GM23338 (cell line): Measurements from ENCODE around the gene ABCA1. TPM values are rescaled to one million over a fixed set of nuclear protein-coding genes. Genes with fewer than 3 reads are reported as not detected.
"Not testable (repeated sequence)": the region's sequence is repeated elsewhere in the genome, so short reads cannot be mapped to it uniquely, and the experiment has no call there.

ENCODE experiments used
- ATAC-seq: fragments of 200-7000 bp; cut with Tn5 transposase; 3 replicates; pipeline ENCODE4 v1.9.1; 2020
- DNase-seq: peaks from one replicate; pipeline ENCODE4 v3.0.0-alpha.2; 2015; ENCODE audit warnings: low spot score
- H2AFZ ChIP-seq: fragments of 200-600 bp; sonication (generic); 2 replicates; pipeline ENCODE4 v1.8.0; 2016; ENCODE audit warnings: antibody characterized with exemption, mild to moderate bottlenecking, moderate library complexity
- H3F3A ChIP-seq: fragments of 200-600 bp; sonication (generic); replicated peaks from 2 replicates; pipeline ENCODE4 v1.8.0; 2017; ENCODE audit warnings: antibody characterized with exemption, mixed run types, low read depth
- H3K27ac ChIP-seq: fragments of 200-600 bp; sonication (generic); 2 replicates; pipeline ENCODE4 v1.6.1; 2016; ENCODE audit warnings: low read depth
- H3K27me3 ChIP-seq: fragments of 200-600 bp; sonication (generic); 2 replicates; pipeline ENCODE4 v1.8.0; 2016; ENCODE audit warnings: mild to moderate bottlenecking, mixed run types, moderate library complexity; ENCODE audit not compliant: insufficient read depth
- H3K36me3 ChIP-seq: fragments of 200-600 bp; sonication (generic); 2 replicates; pipeline ENCODE4 v1.8.0; 2016; ENCODE audit warnings: mild to moderate bottlenecking; ENCODE audit not compliant: insufficient read depth
- H3K4me1 ChIP-seq: fragments of 200-600 bp; sonication (generic); 2 replicates; pipeline ENCODE4 v1.8.0; 2016; ENCODE audit warnings: mild to moderate bottlenecking, moderate library complexity; ENCODE audit not compliant: insufficient read depth
- H3K4me2 ChIP-seq: fragments of 200-600 bp; sonication (generic); 2 replicates; pipeline ENCODE4 v1.7.1; 2017; ENCODE audit warnings: mixed run types
- H3K4me3 ChIP-seq: fragments of 200-600 bp; sonication (generic); 2 replicates; pipeline ENCODE4 v1.6.1; 2016; ENCODE audit warnings: mixed run types
- H3K79me2 ChIP-seq: fragments of 200-600 bp; sonication (generic); replicated peaks from 2 replicates; pipeline ENCODE4 v1.8.0; 2017; ENCODE audit warnings: mild to moderate bottlenecking; ENCODE audit not compliant: insufficient read depth
- H3K9me2 ChIP-seq: fragments of 200-600 bp; sonication (generic); 2 replicates; pipeline ENCODE4 v1.8.0; 2017; ENCODE audit not compliant: insufficient read depth
- H4K20me1 ChIP-seq: fragments of 200-600 bp; sonication (generic); replicated peaks from 2 replicates; pipeline ENCODE4 v1.8.0; 2017; ENCODE audit warnings: mild to moderate bottlenecking; ENCODE audit not compliant: insufficient read depth
- H3K27ac Mint-ChIP-seq: 2 replicates; pipeline ENCODE4 v1.8.0; 2020; ENCODE audit warnings: inconsistent platforms, mild to moderate bottlenecking, moderate library complexity, mixed read lengths
- H3K27me3 Mint-ChIP-seq: 3 replicates; pipeline ENCODE4 v1.8.0; 2022; ENCODE audit warnings: low read depth, mild to moderate bottlenecking, moderate library complexity, mixed read lengths, inconsistent platforms; ENCODE audit not compliant: insufficient read depth, poor library complexity
- H3K36me3 Mint-ChIP-seq: 3 replicates; pipeline ENCODE4 v1.8.0; 2021; ENCODE audit warnings: low read depth, mild to moderate bottlenecking, inconsistent platforms, moderate library complexity, mixed read lengths
- H3K4me1 Mint-ChIP-seq: 3 replicates; pipeline ENCODE4 v1.8.0; 2020; ENCODE audit warnings: mild to moderate bottlenecking, inconsistent platforms, mixed read lengths
- H3K4me3 Mint-ChIP-seq: 3 replicates; pipeline ENCODE4 v1.8.0; 2021; ENCODE audit warnings: moderate library complexity, mild to moderate bottlenecking, inconsistent platforms, mixed read lengths
- H3K9me3 Mint-ChIP-seq: 3 replicates; pipeline ENCODE4 v1.8.0; 2020; ENCODE audit warnings: moderate library complexity, mild to moderate bottlenecking, inconsistent platforms, mixed read lengths
- CREB1 ChIP-seq: fragments of 250-450 bp; sonication (Bioruptor Pico); IDR thresholded peaks from 2 replicates; pipeline ENCODE4 v1.5.0; 2020; ENCODE audit warnings: low read depth, mild to moderate bottlenecking, moderate library complexity
- EZH2 ChIP-seq: fragments of 200-600 bp; sonication (generic); IDR thresholded peaks from one replicate; pipeline ENCODE4 v1.8.0; 2017; ENCODE audit warnings: antibody characterized with exemption, mild to moderate bottlenecking, low read depth; ENCODE audit not compliant: unreplicated experiment
- NANOG ChIP-seq: IDR thresholded peaks from 2 replicates; pipeline ENCODE4 v1.6.1; 2016; ENCODE audit warnings: antibody characterized with exemption, borderline replicate concordance
- polyA plus RNA-seq: library from polyadenylated mRNA; unstranded; fragments of >200 nt; fragmentation: Nextera tagmentation; extraction: Ambion mirVana; gene quantifications from 2 replicates; pipeline ENCODE4 v1.2.1, GENCODE V29; 2016
- total RNA-seq: library from RNA; depleted of rRNA; stranded (reverse); fragments of >200 nt; shearing (Covaris generic); gene quantifications from 2 replicates; pipeline ENCODE4 v1.2.3, GENCODE V29; 2014
- TF ChIP-seq, protein P1 (sequence below): IDR thresholded peaks from one replicate; pipeline ENCODE4 v1.6.1; 2018; ENCODE audit warnings: antibody characterized with exemption; ENCODE audit not compliant: unreplicated experiment

The ABCA1 gene
- total and polyA plus RNA-seq, 2 experiments from 2014 or later = 1.4 to 2.8 TPM

DNA sequence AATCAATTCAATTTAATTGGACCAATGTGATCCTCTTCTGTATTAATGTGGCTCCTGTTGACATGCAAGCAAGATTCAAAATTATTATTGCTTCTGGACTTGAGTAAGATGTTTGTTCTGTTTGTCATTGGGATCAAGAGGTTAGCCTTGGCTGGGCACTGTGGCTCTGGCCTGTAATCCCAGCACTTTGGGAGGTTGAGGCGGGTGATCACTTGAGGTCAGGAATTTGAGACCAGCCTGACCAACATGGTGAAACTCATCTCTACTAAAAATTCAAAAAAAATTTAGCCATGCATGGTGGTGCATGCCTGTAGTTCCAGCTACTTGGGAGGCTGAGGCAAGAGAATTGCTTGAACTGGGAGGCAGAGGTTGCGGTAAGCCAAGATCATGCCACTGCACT, 5.1 kb upstream of the ABCA1 start:
- H3K27ac ChIP-seq, H3K27me3 ChIP-seq, H3K4me2 ChIP-seq, H2AFZ ChIP-seq, H3K4me3 Mint-ChIP-seq, H3K79me2 ChIP-seq, H3K27ac Mint-ChIP-seq, ATAC-seq, H3K9me3 Mint-ChIP-seq, H3K36me3 ChIP-seq, H3K36me3 Mint-ChIP-seq, H3F3A ChIP-seq, H4K20me1 ChIP-seq, H3K9me2 ChIP-seq, H3K4me3 ChIP-seq, DNase-seq: not testable (repeated sequence)
- Mint-ChIP-seq H3K27me3 (peaks cover 15% of the 10 kb centered on the region), H3K4me1 (peaks cover 44% of the 10 kb centered on the region)
- H3K4me1 ChIP-seq = peaks cover 33% of the 10 kb centered on the region

DNA sequence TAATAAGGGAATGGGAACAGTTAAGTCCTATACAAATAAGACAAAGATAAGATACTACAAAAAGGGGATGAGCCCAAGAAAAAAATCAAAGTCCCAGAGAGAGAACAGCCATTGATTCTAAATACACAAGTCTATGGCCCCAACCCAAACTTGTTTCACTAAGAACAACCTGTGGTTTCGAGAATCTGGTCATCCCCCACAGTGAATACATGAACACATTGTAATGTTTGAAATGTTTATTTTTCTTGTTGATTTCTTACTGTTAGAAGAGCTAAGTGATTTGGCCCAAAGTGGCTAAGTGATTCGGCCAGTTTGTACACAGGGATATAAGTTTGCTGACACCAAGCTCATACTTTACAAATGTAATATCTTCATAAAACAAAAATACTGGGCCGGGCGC, 3.3 kb upstream of the ABCA1 start:
- no peaks in the 10 kb centered on the region for H3K9me3 Mint-ChIP-seq
- H3K27me3 Mint-ChIP-seq = peaks cover 20% of the 10 kb centered on the region
- no peaks in the 10 kb centered on the region for H4K20me1 ChIP-seq
- H3K27me3 ChIP-seq = peaks cover 22% of the 10 kb centered on the region
- H3K4me3 Mint-ChIP-seq = no peak overlapping the region
- H3K4me1 ChIP-seq = peaks cover 33% of the 10 kb centered on the region
- peaks cover 4% of the 10 kb centered on the region; the same call in 1 of the 2 replicates for H3F3A ChIP-seq
- H2AFZ ChIP-seq = no peak overlapping the region
- H3K27ac Mint-ChIP-seq = no peak overlapping the region
- H3K36me3 ChIP-seq = no peaks in the 10 kb centered on the region
- peaks cover 40% of the 10 kb centered on the region for H3K4me1 Mint-ChIP-seq
- DNase-seq = no peak
- H3K4me3 ChIP-seq = no peak overlapping the region
- H3K79me2 ChIP-seq = no peaks in the 10 kb centered on the region
- ATAC-seq = no peak
- no peaks in the 10 kb centered on the region for H3K36me3 Mint-ChIP-seq
- TF ChIP-seq CREB1 (CRISPR knock-in tag) (no peak), NANOG (no peak)
- TF ChIP-seq, protein P1, sequence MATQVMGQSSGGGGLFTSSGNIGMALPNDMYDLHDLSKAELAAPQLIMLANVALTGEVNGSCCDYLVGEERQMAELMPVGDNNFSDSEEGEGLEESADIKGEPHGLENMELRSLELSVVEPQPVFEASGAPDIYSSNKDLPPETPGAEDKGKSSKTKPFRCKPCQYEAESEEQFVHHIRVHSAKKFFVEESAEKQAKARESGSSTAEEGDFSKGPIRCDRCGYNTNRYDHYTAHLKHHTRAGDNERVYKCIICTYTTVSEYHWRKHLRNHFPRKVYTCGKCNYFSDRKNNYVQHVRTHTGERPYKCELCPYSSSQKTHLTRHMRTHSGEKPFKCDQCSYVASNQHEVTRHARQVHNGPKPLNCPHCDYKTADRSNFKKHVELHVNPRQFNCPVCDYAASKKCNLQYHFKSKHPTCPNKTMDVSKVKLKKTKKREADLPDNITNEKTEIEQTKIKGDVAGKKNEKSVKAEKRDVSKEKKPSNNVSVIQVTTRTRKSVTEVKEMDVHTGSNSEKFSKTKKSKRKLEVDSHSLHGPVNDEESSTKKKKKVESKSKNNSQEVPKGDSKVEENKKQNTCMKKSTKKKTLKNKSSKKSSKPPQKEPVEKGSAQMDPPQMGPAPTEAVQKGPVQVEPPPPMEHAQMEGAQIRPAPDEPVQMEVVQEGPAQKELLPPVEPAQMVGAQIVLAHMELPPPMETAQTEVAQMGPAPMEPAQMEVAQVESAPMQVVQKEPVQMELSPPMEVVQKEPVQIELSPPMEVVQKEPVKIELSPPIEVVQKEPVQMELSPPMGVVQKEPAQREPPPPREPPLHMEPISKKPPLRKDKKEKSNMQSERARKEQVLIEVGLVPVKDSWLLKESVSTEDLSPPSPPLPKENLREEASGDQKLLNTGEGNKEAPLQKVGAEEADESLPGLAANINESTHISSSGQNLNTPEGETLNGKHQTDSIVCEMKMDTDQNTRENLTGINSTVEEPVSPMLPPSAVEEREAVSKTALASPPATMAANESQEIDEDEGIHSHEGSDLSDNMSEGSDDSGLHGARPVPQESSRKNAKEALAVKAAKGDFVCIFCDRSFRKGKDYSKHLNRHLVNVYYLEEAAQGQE = no peak
- 0 out of 2 replicates have a peak, but pooled peaks cover 3% of the 10 kb centered on the region for H3K9me2 ChIP-seq
- no peak overlapping the region for H3K4me2 ChIP-seq
- H3K27ac ChIP-seq = no peak overlapping the region

DNA sequence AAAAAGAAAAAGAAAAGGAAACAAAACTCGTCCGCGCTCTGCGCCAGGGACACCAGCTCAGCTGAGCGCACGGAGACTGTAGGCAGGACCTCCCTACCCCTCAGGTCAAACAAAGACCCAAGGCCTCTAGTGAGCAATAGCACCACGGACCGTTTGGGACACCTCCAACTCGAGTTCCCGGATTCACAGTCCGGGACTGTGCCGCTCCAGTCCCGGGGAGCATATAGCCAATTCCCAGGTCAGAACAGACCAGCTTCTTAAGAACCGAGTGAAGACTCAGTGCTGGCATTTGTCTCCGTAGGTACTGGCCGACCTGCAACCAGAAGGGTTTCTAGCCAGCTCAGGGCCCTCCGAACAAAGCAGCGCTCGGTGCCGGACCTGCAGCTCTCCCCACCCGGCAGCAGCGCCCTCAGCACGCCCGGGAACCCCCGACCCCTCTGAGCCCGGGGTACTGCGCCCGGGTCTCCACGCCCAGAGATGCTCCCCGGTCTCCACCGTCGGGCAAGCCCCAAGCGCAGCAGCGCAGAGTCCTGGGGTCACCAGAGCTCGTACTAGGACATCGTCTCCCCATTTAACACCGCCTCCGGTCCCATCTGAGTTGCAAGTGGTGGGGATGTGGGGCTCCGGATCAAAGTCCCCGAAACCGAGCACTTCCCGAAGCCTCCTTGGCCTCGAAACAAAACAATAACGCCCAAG, 591 bp downstream of the ABCA1 start:
- ATAC-seq (peak; percentile 46), DNase-seq (peak; percentile 59)
- Histone ChIP-seq H3K36me3 (no peaks in the 10 kb centered on the region), H3K4me2 (peak overlapping the region; percentile 99), H2AFZ (peak overlapping the region; percentile 99), H3K9me2 (no peaks in the 10 kb centered on the region), H3K4me3 (peak overlapping the region; percentile 98), H3K4me1 (peaks cover 11% of the 10 kb centered on the region), H4K20me1 (no peaks in the 10 kb centered on the region), H3F3A (peaks cover 4% of the 10 kb centered on the region; the same call in 1 of the 2 replicates), H3K27me3 (peaks cover 31% of the 10 kb centered on the region), H3K27ac (no peak overlapping the region), H3K79me2 (0 out of 2 replicates have a peak, but pooled peaks cover 4% of the 10 kb centered on the region)
- TF ChIP-seq, protein P1 = no peak
- TF ChIP-seq EZH2 = peak; percentile 21
- H3K9me3 Mint-ChIP-seq = no peaks in the 10 kb centered on the region
- peaks cover 16% of the 10 kb centered on the region for H3K27me3 Mint-ChIP-seq
- H3K27ac Mint-ChIP-seq = peak overlapping the region; percentile 75
- H3K36me3 Mint-ChIP-seq = no peaks in the 10 kb centered on the region
- peaks cover 27% of the 10 kb centered on the region for H3K4me1 Mint-ChIP-seq
- peak overlapping the region; percentile 97 for H3K4me3 Mint-ChIP-seq
